Fibroblast of pulmonary artery (primary cell): ENCODE data around the gene MVK.

ENCODE experiments used
- DNase-seq: peaks from one replicate; pipeline ENCODE4 v3.0.0-alpha.2; 2010; ENCODE audit warnings: low read depth
- H3K4me3 ChIP-seq: replicated peaks from 2 replicates; pipeline ENCODE4 v1.5.1; 2011; ENCODE audit warnings: low read depth, mild to moderate bottlenecking, control low read depth, low read length, moderate library complexity
- CTCF ChIP-seq: IDR thresholded peaks from 2 replicates; pipeline ENCODE4 v1.5.1; 2011; ENCODE audit warnings: mild to moderate bottlenecking, control low read depth, low read length, inconsistent platforms; ENCODE audit errors: missing control alignments

Gene MVK

GRCh38 chr12:109573029-109573913, at the start of gene MVK, which contains the start of gene MMAB:
Gene MVK (plus strand): TSS chr12:109573794. CDS start chr12:109574823, 1,029 bp downstream.
Gene MMAB (minus strand): TSS chr12:109573504. CDS start chr12:109573480, 24 bp downstream.
- DNase-seq, result peak; percentile 99
- peak within 1 kb of the TSS; percentile 88 for H3K4me3 ChIP-seq

GRCh38 chr12:109524466-109525278, 48.9 kb upstream of the MVK start:
- DNase-seq, result no peak
- no peak for TF ChIP-seq CTCF
- H3K4me3 ChIP-seq, result no peak overlapping the region

More at GRCh38 chr12:109573029-109573913, at the start of gene MVK, which contains the start of gene MMAB:
- no peak for TF ChIP-seq CTCF

GRCh38 chr12:109525279-109525585, 48.4 kb upstream of the MVK start:
- no peak overlapping the region for H3K4me3 ChIP-seq
- no peak for DNase-seq
- no peak for TF ChIP-seq CTCF

GRCh38 chr12:109527489-109528123, 46.0 kb upstream of the MVK start:
- no peak for DNase-seq
- no peak overlapping the region for H3K4me3 ChIP-seq
- no peak for TF ChIP-seq CTCF

- DNase-seq, result no peak
- no peak overlapping the region for H3K4me3 ChIP-seq
- TF ChIP-seq CTCF, result no peak
These were observed 43.6 kb upstream of the MVK start for GRCh38 chr12:109529691-109530640.

- no peak for TF ChIP-seq CTCF
- DNase-seq, result no peak
- H3K4me3 ChIP-seq, result no peak overlapping the region
These were observed 42.2 kb upstream of the MVK start for GRCh38 chr12:109531411-109531810.
